Activated T-cell treated with anti-CD3 and anti-CD28 coated beads, Interleukin-2, amount 50 U/mL, for 72 hours (primary cell): Measurements from ENCODE around the gene DNHD1. TPM values are rescaled to one million over a fixed set of nuclear protein-coding genes. Genes with fewer than 3 reads are reported as not detected.

Source experiments
- ATAC-seq, 2 donors: fragments of 150-1000 bp; cut with Tn5 transposase; replicated peaks in 1 of 2; 2 replicates each; pipeline ENCODE4 v1.10.0; 2021; ENCODE audit warnings: moderate library complexity in 2 of 2, mild to moderate bottlenecking in 1 of 2
- DNase-seq, 2 donors: peaks; one replicate each; pipeline ENCODE4 v3.0.0; 2021 to 2022; ENCODE audit warnings: mixed read lengths in 1 of 2
- H3K27ac Mint-ChIP-seq: one replicate; pipeline ENCODE4 v1.8.0; 2022; ENCODE audit warnings: mild to moderate bottlenecking, moderate library complexity, mixed read lengths
- H3K27me3 Mint-ChIP-seq: one replicate; pipeline ENCODE4 v1.8.0; 2022; ENCODE audit warnings: low read depth, mixed read lengths
- H3K36me3 Mint-ChIP-seq, 2 donors: one replicate each; pipeline ENCODE4 v1.8.0; 2022; ENCODE audit warnings: mixed read lengths in 2 of 2, mild to moderate bottlenecking in 1 of 2; ENCODE audit not compliant: insufficient read depth in 2 of 2
- H3K4me1 Mint-ChIP-seq: one replicate; pipeline ENCODE4 v1.8.0; 2022; ENCODE audit warnings: low read depth, mixed read lengths
- H3K4me3 Mint-ChIP-seq, 2 donors: one replicate each; pipeline ENCODE4 v1.8.0; 2022; ENCODE audit warnings: mild to moderate bottlenecking in 2 of 2, mixed read lengths in 2 of 2, moderate library complexity in 2 of 2
- H3K9me3 Mint-ChIP-seq, 2 donors: one replicate each; pipeline ENCODE4 v1.8.0; 2022; ENCODE audit warnings: mixed read lengths in 2 of 2
- total RNA-seq, 2 donors: library from RNA; stranded (reverse); gene quantifications; one replicate each; pipeline ENCODE4 v1.2.3, GENCODE V29; 2022

The DNHD1 gene
- total RNA-seq, 2 donors from 2014 or later = 38.5 to 44.4 TPM

DNA sequence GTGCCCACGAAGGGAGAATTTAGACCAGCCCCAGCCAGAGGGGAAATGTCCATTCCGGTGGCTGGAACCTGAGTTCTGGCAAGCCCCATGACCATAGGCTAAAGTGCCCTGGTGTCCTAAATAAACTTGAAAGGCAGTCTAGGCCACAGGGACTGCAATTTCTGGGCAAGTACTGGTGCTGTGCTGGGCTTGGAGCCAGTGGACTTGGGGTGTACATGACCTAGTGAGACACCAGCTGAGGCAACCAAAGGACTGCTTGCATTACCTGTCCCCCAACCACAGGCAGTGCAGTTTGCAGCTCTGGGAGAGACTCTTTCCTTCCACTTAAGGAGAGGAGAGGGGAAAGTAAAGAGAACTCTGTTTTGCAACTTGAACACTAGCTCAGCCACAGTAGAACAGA is 82.6 kb downstream of the DNHD1 start:
- Mint-ChIP-seq H3K36me3 (peaks cover 15 to 31% of the 10 kb centered on the region in 2 donors), H3K27me3 (no peaks in the 10 kb centered on the region), H3K9me3 (peaks cover 8 to 9% of the 10 kb centered on the region in 2 donors)

DNA sequence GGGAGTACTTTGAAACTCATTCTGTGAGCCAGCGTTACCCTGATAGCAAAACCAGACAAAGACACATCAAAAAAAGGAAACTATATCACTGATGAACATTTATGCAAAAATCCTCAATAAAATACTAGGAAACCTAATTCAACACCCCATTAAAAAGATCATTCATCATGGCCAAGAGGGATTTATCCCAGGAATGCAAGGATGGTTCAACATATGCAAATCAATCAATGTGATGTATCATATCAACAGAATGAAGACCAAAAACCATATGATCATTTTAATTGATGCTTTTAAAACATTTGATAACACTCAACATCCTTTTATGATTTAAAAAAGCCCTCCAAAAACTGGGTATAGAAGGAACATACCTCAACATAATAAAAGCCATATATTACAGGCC is 86.5 kb downstream of the DNHD1 start:
- Mint-ChIP-seq H3K9me3 (peaks cover 10 to 12% of the 10 kb centered on the region in 2 donors), H3K4me1 (no peaks in the 10 kb centered on the region), H3K27ac (no peak overlapping the region), H3K27me3 (no peaks in the 10 kb centered on the region), H3K4me3 (no peak overlapping the region), H3K36me3 (peaks cover 16 to 33% of the 10 kb centered on the region in 2 donors)
- DNase-seq (no peak), ATAC-seq (no peak)

More for the DNA sequence above, 82.6 kb downstream of the DNHD1 start:
- Mint-ChIP-seq H3K4me1 (peaks cover 5% of the 10 kb centered on the region), H3K4me3 (no peak overlapping the region), H3K27ac (no peak overlapping the region)
- DNase-seq (no peak), ATAC-seq (no peak)

DNA sequence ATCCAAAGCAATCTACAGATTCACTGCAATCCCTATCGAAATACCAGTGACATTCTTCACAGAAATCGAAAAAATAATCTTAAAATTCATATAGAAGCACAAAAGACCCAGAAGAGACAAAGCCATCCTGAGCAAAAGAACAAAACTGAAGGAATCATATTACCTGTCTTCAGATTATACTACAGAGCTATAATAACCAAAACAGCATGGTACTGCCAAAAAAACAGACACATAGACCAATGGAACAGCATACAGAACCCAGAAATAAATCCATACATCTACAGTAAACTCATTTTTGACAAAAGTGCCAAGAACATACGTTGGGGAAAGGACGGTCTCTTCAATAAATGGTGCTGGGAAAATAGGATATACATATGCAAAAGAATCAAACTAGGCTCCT is 87.4 kb downstream of the DNHD1 start:
- H3K27ac Mint-ChIP-seq = no peak overlapping the region
- H3K4me3 Mint-ChIP-seq = no peak overlapping the region
- no peaks in the 10 kb centered on the region for H3K4me1 Mint-ChIP-seq
- no peak for ATAC-seq
- DNase-seq = no peak
- peaks cover 16 to 33% of the 10 kb centered on the region in 2 donors for H3K36me3 Mint-ChIP-seq
- no peaks in the 10 kb centered on the region for H3K27me3 Mint-ChIP-seq
- H3K9me3 Mint-ChIP-seq = peaks cover 10 to 12% of the 10 kb centered on the region in 2 donors

DNA sequence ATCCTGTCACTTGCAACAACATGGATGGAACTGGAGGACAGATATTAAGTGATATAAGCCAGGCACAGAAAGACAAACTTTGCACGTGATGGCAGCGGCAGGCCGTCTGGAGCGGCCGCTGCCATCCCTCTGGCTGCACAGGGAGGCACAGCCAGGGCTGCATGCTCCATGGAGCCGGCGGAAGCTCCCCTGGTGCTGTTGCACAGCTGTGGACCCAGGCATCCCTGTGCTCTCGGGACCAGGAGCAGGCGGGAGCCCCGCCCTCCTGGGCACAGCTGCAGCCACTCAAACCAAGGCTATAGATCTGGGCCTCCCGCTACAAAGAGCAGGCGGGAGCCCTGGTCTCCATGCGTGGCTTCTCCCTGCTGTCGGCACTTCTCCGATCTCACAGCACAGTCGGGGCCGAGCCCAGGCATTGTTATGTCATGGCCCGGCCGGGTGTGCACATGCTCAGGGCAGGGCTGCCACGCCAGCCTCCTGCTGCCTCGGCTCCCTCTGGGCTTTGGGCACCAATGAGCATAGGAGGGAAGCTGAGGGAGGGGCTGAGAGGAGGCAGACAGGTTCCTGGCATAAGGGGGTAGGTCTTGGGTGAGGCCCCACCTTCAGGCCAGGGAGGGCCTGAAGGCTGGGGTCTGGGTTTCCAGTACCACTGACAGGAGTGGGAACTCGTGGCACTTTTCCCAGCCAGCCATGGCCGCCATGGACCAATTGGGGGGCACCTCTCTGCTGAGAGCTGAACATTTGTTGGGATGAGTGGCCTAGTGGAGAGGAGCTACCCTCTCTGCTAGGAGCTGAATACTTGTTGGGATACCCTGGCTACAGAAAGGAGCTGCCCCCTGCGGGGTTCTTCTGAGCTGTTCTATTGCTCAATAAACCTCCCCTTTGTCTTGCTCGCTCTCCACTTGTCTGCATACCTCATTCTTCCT is 89.6 kb downstream of the DNHD1 start:
- Mint-ChIP-seq H3K27ac (no peak overlapping the region), H3K36me3 (peaks cover 11 to 34% of the 10 kb centered on the region in 2 donors), H3K4me3 (no peak overlapping the region), H3K27me3 (no peaks in the 10 kb centered on the region), H3K9me3 (peaks cover 10 to 12% of the 10 kb centered on the region in 2 donors), H3K4me1 (no peaks in the 10 kb centered on the region)
- no peak for ATAC-seq
- DNase-seq = no peak

DNA sequence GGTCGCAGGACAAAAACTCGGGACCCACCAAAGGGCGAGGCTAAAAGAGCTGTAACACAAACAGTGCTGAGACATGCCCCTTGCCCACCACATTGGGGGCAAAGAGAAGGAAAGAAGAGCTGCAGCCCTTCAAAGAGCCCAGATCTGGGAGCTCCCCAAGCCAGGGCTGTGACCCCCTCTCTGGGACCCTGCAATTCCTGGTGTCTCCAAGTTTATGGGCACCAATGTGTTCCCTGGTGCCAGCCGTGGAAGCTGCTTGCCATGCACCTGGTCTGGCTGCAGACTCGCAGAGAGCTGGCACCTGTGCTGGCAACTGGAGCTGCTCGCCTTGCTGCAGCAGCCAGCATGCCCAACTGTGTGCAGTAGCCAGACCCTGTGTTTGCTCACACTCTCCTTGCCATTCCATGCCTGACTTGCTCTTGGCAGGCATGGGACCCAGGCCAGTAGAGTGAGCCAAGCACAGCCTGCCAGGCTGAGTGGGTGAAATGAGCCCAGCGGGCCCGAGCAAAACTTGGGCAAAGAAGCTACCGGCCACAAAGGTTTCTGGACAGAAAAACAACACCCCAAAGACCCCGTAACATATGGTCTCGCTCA is 90.4 kb downstream of the DNHD1 start:
- H3K4me1 Mint-ChIP-seq = no peaks in the 10 kb centered on the region
- peaks cover 10 to 12% of the 10 kb centered on the region in 2 donors for H3K9me3 Mint-ChIP-seq
- no peak overlapping the region for H3K4me3 Mint-ChIP-seq
- peaks cover 11 to 29% of the 10 kb centered on the region in 2 donors for H3K36me3 Mint-ChIP-seq
- DNase-seq = no peak
- H3K27ac Mint-ChIP-seq = no peak overlapping the region
- no peaks in the 10 kb centered on the region for H3K27me3 Mint-ChIP-seq
- no peak for ATAC-seq

DNA sequence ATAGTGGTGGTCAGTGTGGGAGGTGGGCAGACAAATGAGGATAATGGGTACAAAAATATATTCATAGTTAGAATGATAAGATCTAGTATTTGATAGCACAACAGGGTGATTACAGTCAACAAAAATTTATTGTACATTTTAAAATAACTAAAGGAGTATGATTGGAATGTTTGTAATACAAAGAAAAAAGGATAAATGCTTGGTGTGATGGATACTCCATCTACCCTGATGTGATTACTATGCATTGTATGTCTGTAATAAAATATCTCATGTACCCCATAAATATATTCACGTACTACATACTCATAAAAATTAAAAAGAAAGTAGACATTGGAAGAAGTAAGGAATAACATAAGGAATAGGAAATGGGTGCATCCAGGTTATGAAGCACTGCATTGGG is 90.9 kb downstream of the DNHD1 start:
- Mint-ChIP-seq H3K27ac (no peak overlapping the region), H3K27me3 (no peaks in the 10 kb centered on the region), H3K4me1 (no peaks in the 10 kb centered on the region), H3K4me3 (no peak overlapping the region), H3K9me3 (peaks cover 8 to 10% of the 10 kb centered on the region in 2 donors), H3K36me3 (peaks cover 9 to 25% of the 10 kb centered on the region in 2 donors)
- no peak for ATAC-seq
- no peak for DNase-seq

DNA sequence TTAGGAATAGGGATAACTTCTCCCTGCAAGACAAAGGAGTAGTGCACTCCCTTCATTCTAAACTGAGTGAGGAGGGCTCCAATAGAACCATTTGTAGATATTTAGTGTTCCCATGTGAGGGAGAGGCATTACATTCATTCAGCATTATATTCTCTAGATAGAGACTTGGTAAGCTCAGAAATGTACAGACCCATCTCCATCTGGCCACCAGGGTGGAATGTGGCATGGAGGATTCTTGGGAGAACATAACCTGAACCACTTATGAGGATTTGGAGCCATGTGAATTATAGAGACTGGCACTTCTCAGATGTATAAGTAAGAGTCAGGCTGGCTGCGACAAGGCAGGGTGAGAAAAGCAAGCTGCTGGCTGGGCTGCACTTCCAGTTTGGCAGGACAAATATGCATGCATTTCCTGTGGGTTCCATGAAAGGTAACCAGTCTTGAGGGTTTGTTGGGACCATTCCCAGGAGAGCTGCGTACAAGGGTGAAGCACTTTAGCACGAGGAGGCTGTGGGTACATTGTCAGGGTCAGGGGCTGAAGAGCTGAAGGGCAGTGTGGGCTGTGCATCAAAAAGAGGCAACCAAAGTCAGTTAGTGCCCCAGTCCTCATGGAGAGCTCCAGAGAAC is 97.2 kb downstream of the DNHD1 start:
- no peak overlapping the region for H3K4me3 Mint-ChIP-seq
- ATAC-seq (no peak), DNase-seq (no peak)
- H3K27ac Mint-ChIP-seq = no peak overlapping the region
- peaks cover 29% of the 10 kb centered on the region for H3K4me1 Mint-ChIP-seq
- peaks cover 10 to 26% of the 10 kb centered on the region in 2 donors for H3K36me3 Mint-ChIP-seq
- no peaks in the 10 kb centered on the region for H3K27me3 Mint-ChIP-seq
- no peaks in the 10 kb centered on the region for H3K9me3 Mint-ChIP-seq

DNA sequence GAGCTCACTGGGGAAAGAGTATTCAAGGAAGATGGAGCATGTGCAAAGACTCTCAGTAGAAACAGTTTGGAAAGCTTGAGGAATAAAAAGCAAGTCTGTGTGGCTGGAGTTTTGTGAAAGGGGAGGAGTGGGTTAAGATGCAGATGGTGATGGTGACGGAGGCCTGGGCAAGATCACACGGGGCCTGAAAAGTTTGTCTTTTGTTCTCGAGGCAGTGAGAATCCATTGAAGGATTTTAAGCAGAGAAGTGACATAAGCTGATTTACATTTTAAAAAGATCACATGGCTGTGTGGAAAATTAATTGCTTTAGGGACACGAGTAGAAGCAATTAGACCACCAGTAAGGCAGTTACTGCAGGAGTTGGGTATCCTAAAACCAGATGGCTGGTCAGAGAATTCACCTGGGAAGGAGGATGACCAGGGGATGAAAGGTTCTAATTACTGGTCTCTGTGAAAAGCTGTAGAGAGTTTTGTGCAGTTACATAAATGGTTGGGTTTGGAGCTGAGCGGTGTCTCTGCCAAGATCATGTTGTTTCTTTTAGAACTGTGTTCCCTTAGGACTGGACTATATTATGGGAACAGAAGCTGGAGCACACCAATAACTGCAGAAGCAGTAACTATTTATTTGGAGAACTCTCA is 99.3 kb downstream of the DNHD1 start:
- H3K27me3 Mint-ChIP-seq = no peaks in the 10 kb centered on the region
- no peak for ATAC-seq
- no peak for DNase-seq
- H3K27ac Mint-ChIP-seq = no peak overlapping the region
- H3K4me1 Mint-ChIP-seq = peaks cover 34% of the 10 kb centered on the region
- no peak overlapping the region for H3K4me3 Mint-ChIP-seq
- H3K9me3 Mint-ChIP-seq = no peaks in the 10 kb centered on the region
- peaks cover 11 to 24% of the 10 kb centered on the region in 2 donors for H3K36me3 Mint-ChIP-seq

DNA sequence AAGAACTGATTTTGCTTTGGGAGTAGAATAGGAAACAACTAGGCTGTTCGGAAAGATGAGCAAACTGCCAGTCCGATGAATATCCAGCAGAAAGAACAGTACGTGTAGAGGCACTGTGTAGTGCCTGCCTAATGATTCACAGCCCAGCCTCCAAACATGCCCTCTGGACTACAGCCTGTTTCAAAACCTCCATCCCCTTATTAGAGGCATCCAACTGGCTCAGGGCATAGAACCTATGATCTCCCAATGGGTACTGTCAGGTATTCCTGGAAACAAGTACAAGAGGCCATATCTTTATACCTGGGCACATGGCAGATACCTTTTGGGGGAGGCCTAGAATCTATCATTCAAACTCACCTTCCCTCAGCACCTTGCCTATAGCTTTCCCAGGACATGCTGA is 101.5 kb downstream of the DNHD1 start:
- H3K27ac Mint-ChIP-seq = peak overlapping the region; percentile 52
- H3K27me3 Mint-ChIP-seq = no peaks in the 10 kb centered on the region
- peaks cover 14 to 25% of the 10 kb centered on the region in 2 donors for H3K36me3 Mint-ChIP-seq
- H3K4me1 Mint-ChIP-seq = peaks cover 32% of the 10 kb centered on the region
- ATAC-seq (no peak), DNase-seq (no peak)
- no peak overlapping the region for H3K4me3 Mint-ChIP-seq
- H3K9me3 Mint-ChIP-seq = no peaks in the 10 kb centered on the region

DNA sequence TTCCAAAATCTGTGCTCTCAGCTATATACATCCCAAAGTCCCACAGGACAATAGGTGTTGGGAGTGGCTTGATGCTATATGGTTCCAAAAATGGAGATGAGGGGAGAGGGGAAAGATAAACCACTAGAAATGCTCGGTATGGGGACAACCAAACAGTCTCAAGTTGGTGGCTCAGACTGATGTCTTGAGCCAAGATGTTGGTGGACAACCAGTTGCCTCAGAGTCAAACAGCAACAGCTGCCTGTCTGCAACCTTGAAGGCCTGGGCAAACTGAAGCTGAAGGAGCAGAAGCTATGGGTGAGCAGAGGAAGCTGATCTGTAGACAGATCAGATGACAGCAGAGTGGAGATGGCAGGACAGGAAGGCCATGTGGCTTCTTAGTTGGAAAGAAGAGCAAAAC is 102.4 kb downstream of the DNHD1 start:
- Mint-ChIP-seq H3K27ac (no peak overlapping the region), H3K4me1 (peaks cover 23% of the 10 kb centered on the region), H3K27me3 (no peaks in the 10 kb centered on the region), H3K36me3 (peaks cover 10 to 16% of the 10 kb centered on the region in 2 donors), H3K4me3 (no peak overlapping the region), H3K9me3 (no peaks in the 10 kb centered on the region)
- ATAC-seq (no peak), DNase-seq (no peak)

DNA sequence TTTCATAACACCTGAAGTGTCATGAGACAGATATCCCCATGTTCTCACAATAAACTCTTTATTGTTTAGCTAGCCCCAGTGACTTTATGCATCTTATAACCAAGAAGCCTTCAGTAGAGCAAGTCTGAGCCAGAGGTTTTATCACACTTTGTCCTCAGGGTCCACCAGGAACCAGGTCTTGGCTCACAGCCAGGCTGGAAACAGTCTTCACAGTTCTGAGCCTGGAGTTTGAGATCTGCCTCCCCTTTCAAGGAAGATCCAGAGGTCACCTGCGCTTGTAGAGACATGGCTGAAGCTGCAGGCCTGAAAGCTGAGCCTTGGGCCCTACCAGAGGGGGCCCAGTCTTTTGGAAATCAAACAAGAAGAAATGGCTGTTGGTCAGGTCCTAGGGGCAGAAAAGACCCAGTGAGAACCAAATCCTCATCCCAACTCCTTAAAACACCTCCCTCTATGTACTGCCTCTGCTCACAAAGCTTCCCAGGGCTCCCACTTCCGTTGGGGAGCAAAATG is 102.9 kb downstream of the DNHD1 start:
- no peak for ATAC-seq
- Mint-ChIP-seq H3K36me3 (peaks cover 10 to 15% of the 10 kb centered on the region in 2 donors), H3K9me3 (no peaks in the 10 kb centered on the region), H3K4me1 (peaks cover 21% of the 10 kb centered on the region), H3K27ac (no peak overlapping the region), H3K27me3 (no peaks in the 10 kb centered on the region), H3K4me3 (no peak overlapping the region)
- DNase-seq = no peak

DNA sequence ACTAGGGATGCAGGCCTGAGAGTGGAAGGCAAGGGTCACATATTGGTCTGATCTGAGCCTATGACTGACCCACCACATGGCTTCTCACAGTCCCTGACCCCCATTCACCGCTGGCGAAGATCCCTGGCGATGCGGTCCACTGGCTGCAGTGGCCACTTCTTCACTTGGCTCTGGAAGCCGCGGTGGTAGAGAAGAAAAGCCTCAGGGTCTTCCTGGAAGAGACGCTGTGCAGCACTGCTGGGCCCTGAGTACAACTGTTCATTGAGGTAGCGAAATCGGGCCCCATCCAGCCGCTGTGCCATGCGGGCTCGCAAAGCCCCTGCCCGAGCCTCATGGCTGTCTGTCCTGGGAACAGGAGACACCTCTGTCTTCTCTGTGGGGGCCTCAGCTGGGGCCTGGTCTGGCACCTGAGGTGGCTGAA is 104.0 kb downstream of the DNHD1 start:
- ATAC-seq = no peak

More for the DNA sequence above, 104.0 kb downstream of the DNHD1 start:
- H3K4me3 Mint-ChIP-seq = no peak overlapping the region
- H3K4me1 Mint-ChIP-seq = peaks cover 14% of the 10 kb centered on the region
- DNase-seq = no peak
- no peaks in the 10 kb centered on the region for H3K27me3 Mint-ChIP-seq
- no peaks in the 10 kb centered on the region for H3K9me3 Mint-ChIP-seq
- H3K27ac Mint-ChIP-seq = no peak overlapping the region
- peaks cover 10 to 13% of the 10 kb centered on the region in 2 donors for H3K36me3 Mint-ChIP-seq
